Measurements from ENCODE around the gene CDKL1.

Gene CDKL1

DNA sequence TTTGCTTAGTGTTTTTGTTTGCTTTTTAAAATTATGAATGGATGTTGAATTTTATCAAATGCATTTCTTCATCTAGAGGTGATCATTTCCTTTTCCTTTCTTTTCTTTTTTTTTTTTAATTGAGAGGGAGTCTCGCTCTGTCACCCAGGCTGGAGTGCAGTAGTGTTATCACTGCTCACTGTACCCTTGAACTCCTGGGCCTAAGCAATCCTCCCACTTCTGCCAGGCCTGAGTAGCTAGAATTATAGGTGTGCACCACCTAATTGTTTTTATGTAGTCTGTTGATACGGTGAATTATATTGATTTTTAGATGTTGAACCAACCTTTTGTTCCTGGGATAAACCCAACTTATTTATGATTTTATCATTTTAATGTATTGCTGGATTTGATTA, 1.5 kb upstream of the CDKL1 start:
- ChIA-PET POLR2A (no interaction called here), CTCF (interaction anchor here (0.6 to 0.7 kb wide), 3 partner anchors 29 to 130 kb away, joined by 3 to 4 read pairs (median 3); no protein-coding TSS in a partner anchor)
- Histone ChIP-seq H3K27ac (ENCODE audit: extremely low read depth, low read depth, low read length) (no peak overlapping the region), H3K9me3 (ENCODE audit: control insufficient read depth, insufficient read depth, low read depth, low read length) (no peaks in the 10 kb centered on the region), H3K36me3 (ENCODE audit: control insufficient read depth in 2 of 2, insufficient read depth in 1 of 2, low read length in 2 of 2) (no peaks in the 10 kb centered on the region), H3K4me1 (ENCODE audit: control insufficient read depth, insufficient read depth, low read length) (peaks cover 16% of the 10 kb centered on the region), H3K4me3 (ENCODE audit: low read depth, low read length) (no peak overlapping the region)
- no peak for TF ChIP-seq ZNF768 (tag by site-specific recombination; IDR thresholded peaks at IDR 0.05)
- TF ChIP-seq ZNF248 (tag by site-specific recombination; IDR thresholded peaks at IDR 0.05), result no peak
- TF ChIP-seq WT1 (tag by site-specific recombination; IDR thresholded peaks at IDR 0.05), result 0 out of 2 replicates have a peak, but pooled peaks have one; percentile 32
- peak; percentile 78; the same call in 1 of the 2 replicates for TF ChIP-seq PRDM1 (tag by site-specific recombination; IDR thresholded peaks at IDR 0.05)
- TF ChIP-seq SP7 (tag by site-specific recombination; IDR thresholded peaks at IDR 0.05), result 0 out of 2 replicates have a peak, but pooled peaks have one; percentile 39

DNA sequence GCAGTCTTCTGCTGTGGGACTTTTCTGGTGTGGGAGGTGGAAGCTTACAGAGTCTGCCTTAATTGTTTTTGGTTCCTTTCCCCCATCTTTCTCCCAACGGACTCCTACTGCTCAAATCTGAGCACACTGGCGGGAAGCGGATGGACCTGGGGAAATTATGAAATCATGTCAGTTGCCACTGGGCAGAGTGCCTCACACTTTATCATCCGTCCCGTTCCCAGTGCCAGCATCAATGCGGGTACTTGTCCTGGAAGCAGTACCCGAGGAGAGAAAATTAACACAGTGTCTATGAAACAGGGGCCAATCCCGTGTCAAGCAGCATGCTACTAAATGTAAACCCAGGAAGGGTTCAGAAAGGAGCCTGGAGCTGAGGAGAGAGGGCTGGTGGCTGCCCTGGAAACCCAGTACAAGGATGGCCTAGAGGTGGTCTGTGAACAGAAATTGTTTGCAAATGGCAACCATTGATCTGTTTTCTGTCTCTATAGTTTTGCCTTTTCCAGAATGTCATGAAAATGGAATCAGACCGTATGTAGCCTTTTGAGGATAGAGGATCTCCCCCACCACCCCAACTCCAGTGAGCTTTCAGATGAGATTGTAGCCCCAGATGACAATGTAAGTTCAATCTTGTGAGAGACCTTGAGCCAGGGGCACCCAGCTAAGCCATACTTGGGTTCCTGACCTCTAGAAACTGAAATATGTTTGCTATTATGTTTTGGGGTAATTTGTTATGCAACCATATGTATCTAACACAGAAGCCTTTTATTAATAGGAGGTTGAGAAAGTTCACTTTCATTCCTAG, 908 bp upstream of the CDKL1 start:
- ChIA-PET CTCF (interaction anchor here (0.6 to 0.8 kb wide), 3 partner anchors 28 to 68 kb away, joined by 3 read pairs; no protein-coding TSS in a partner anchor), POLR2A (interaction anchor here (1.3 kb wide), 2 partner anchors 46 to 85 kb away, joined by 3 to 4 read pairs; partner anchors contain the start of genes DMAC2L and L2HGDH)
- peak overlapping the region; percentile 92 for H3K27ac ChIP-seq (ENCODE audit: extremely low read depth, low read depth, low read length)

DNA sequence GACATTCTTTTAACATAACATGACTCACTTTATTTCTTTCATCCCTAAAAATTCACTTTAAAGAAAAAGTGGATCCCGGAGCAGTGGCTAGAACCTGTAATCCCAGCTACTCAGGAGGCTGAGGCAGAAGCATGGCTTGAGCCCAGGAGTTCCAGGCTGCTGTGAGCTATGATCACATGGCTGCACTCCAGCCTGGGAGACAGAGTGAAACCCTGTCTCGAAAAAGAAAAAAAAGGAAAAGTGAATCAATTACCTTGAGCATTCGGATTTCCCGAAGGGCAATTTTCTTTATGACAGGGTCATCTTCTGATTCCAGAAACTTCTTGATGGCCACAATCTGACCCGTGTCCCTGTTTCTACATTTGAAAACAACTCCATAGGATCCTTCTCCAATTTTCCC, 1.2 kb downstream of the CDKL1 start:
- Histone ChIP-seq H3K4me3 (ENCODE audit: low read depth, low read length) (no peak overlapping the region), H3K36me3 (ENCODE audit: control insufficient read depth in 2 of 2, insufficient read depth in 1 of 2, low read length in 2 of 2) (no peaks in the 10 kb centered on the region), H3K27ac (ENCODE audit: extremely low read depth, low read depth, low read length) (no peak overlapping the region), H3K9me3 (ENCODE audit: control insufficient read depth, insufficient read depth, low read depth, low read length) (no peaks in the 10 kb centered on the region), H3K4me1 (ENCODE audit: control insufficient read depth, insufficient read depth, low read length) (peaks cover 16% of the 10 kb centered on the region)
- TF ChIP-seq SP3 (tag by site-specific recombination; IDR thresholded peaks at IDR 0.05) (no peak), ZNF416 (tag by site-specific recombination; IDR thresholded peaks at IDR 0.05) (no peak), ZNF2 (tag by site-specific recombination; IDR thresholded peaks at IDR 0.05) (no peak), PRDM1 (tag by site-specific recombination; IDR thresholded peaks at IDR 0.05) (0 out of 2 replicates have a peak, but pooled peaks have one; percentile 30)
- POLR2A ChIA-PET, result no interaction called here
- CTCF ChIA-PET, result interaction anchor here (1.6 kb wide), 1 partner anchor 74 kb away, joined by 8 read pairs; no protein-coding TSS in a partner anchor

More for the DNA sequence above, 908 bp upstream of the CDKL1 start:
- peak overlapping the region; percentile 51 for H3K4me3 ChIP-seq (ENCODE audit: low read depth, low read length)
- no peaks in the 10 kb centered on the region for H3K36me3 ChIP-seq (ENCODE audit: control insufficient read depth in 2 of 2, insufficient read depth in 1 of 2, low read length in 2 of 2)
- no peaks in the 10 kb centered on the region for H3K9me3 ChIP-seq (ENCODE audit: control insufficient read depth, insufficient read depth, low read depth, low read length)
- peaks cover 16% of the 10 kb centered on the region for H3K4me1 ChIP-seq (ENCODE audit: control insufficient read depth, insufficient read depth, low read length)
- TF ChIP-seq, protein P1, sequence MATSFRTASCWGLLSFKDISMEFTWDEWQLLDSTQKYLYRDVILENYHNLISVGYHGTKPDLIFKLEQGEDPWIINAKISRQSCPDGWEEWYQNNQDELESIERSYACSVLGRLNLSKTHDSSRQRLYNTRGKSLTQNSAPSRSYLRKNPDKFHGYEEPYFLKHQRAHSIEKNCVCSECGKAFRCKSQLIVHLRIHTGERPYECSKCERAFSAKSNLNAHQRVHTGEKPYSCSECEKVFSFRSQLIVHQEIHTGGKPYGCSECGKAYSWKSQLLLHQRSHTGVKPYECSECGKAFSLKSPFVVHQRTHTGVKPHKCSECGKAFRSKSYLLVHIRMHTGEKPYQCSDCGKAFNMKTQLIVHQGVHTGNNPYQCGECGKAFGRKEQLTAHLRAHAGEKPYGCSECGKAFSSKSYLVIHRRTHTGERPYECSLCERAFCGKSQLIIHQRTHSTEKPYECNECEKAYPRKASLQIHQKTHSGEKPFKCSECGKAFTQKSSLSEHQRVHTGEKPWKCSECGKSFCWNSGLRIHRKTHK (tag by site-specific recombination; IDR thresholded peaks at IDR 0.05), result no peak
- TF ChIP-seq ZBTB7A (tag by site-specific recombination; IDR thresholded peaks at IDR 0.05; ENCODE audit: low read depth) (no peak), ZSCAN16 (tag by site-specific recombination; IDR thresholded peaks at IDR 0.05) (peak; percentile 87), ZNF223 (tag by site-specific recombination; IDR thresholded peaks at IDR 0.05) (no peak), ZBTB20 (tag by site-specific recombination; IDR thresholded peaks at IDR 0.05) (peak; percentile 62; the same call in 1 of the 2 replicates), PRDM1 (tag by site-specific recombination; IDR thresholded peaks at IDR 0.05) (peak; percentile 3), IKZF3 (tag by site-specific recombination; IDR thresholded peaks at IDR 0.05) (peak; percentile 12; the same call in 1 of the 2 replicates), ZSCAN30 (tag by site-specific recombination; IDR thresholded peaks at IDR 0.05) (no peak), ZNF335 (tag by site-specific recombination; conservative IDR thresholded peaks at IDR 0.05) (peak; percentile 62), ZNF221 (tag by site-specific recombination; IDR thresholded peaks at IDR 0.05; ENCODE audit: borderline replicate concordance) (no peak), ZBTB17 (tag by site-specific recombination; IDR thresholded peaks at IDR 0.05) (peak; percentile 27; the same call in 1 of the 2 replicates)
- TF ChIP-seq, protein P2, sequence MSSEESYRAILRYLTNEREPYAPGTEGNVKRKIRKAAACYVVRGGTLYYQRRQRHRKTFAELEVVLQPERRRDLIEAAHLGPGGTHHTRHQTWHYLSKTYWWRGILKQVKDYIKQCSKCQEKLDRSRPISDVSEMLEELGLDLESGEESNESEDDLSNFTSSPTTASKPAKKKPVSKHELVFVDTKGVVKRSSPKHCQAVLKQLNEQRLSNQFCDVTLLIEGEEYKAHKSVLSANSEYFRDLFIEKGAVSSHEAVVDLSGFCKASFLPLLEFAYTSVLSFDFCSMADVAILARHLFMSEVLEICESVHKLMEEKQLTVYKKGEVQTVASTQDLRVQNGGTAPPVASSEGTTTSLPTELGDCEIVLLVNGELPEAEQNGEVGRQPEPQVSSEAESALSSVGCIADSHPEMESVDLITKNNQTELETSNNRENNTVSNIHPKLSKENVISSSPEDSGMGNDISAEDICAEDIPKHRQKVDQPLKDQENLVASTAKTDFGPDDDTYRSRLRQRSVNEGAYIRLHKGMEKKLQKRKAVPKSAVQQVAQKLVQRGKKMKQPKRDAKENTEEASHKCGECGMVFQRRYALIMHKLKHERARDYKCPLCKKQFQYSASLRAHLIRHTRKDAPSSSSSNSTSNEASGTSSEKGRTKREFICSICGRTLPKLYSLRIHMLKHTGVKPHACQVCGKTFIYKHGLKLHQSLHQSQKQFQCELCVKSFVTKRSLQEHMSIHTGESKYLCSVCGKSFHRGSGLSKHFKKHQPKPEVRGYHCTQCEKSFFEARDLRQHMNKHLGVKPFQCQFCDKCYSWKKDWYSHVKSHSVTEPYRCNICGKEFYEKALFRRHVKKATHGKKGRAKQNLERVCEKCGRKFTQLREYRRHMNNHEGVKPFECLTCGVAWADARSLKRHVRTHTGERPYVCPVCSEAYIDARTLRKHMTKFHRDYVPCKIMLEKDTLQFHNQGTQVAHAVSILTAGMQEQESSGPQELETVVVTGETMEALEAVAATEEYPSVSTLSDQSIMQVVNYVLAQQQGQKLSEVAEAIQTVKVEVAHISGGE (tag by site-specific recombination; conservative IDR thresholded peaks at IDR 0.05; ENCODE audit: low read depth), result peak; percentile 86

All from HEK293 (cell line).